HepG2 (cell line): ENCODE results near the gene ZNF780B. TPM values are rescaled to one million over a fixed set of nuclear protein-coding genes. Genes with fewer than 3 reads are reported as not detected.

ENCODE experiments used
- ATAC-seq: fragments of 200-7000 bp; cut with Tn5 transposase; 3 replicates; pipeline ENCODE4 v1.9.1; 2020; ENCODE audit warnings: mild to moderate bottlenecking, moderate library complexity
- BruUV-seq: library from RNA; stranded (reverse); fragments of 400-500 nt; replicated peaks from 2 replicates; lab custom pipeline; 2021; lab: Mats Ljungman, UMichigan
- CTCF ChIA-PET: fragments of 300-600 bp; formaldehyde crosslinking; extraction: SDS; loops from one replicate; lab custom pipeline; 2021; ENCODE audit warnings: low total read pairs, inconsistent platforms, low intra/inter-chr PET ratio; lab: Yijun Ruan, JAX
- POLR2A ChIA-PET: fragments of 350-600 bp; sonication (Branson Sonifier 250); formaldehyde crosslinking; loops from one replicate; lab custom pipeline; 2020; ENCODE audit warnings: antibody characterized with exemption, inconsistent platforms; lab: Yijun Ruan, JAX
- DNase-seq: peaks from one replicate; pipeline ENCODE4 v3.0.0-alpha.2; 2015; ENCODE audit warnings: low spot score
- FAIRE-seq: peaks from 3 replicates; lab custom pipeline; 2011; peaks lifted over from hg19 to GRCh38; lab: Jason Lieb, UNC
- H2AFZ ChIP-seq: one replicate; pipeline ENCODE4 v1.6.1; 2011; ENCODE audit warnings: low read length, inconsistent platforms
- H3K27ac ChIP-seq: fragments of 300-600 bp; 3 replicates; pipeline ENCODE4 v1.8.0; 2011; ENCODE audit warnings: mixed run types, mild to moderate bottlenecking, mixed read lengths, low read length, inconsistent platforms; ENCODE audit not compliant: insufficient read depth; ENCODE audit errors: extremely low read length
- H3K27me3 ChIP-seq, 2 experiments: fragments of 200-600 bp in 1 of 2; 2 replicates in 1 of 2; 3 replicates in 1 of 2; pipeline versions ENCODE4 v1.6.0 to v1.8.0; 2011; ENCODE audit warnings: low read length in 2 of 2, mild to moderate bottlenecking in 2 of 2, moderate library complexity in 2 of 2, inconsistent platforms in 1 of 2; ENCODE audit not compliant: insufficient read depth in 2 of 2, control insufficient read depth in 1 of 2
- H3K36me3 ChIP-seq, 2 experiments: fragments of 200-600 bp in 1 of 2; replicated peaks in 1 of 2; 2 replicates in 1 of 2; 3 replicates in 1 of 2; pipeline versions ENCODE4 v1.5.1 to v1.8.0; 2011; ENCODE audit warnings: low read length in 2 of 2, inconsistent platforms in 1 of 2; ENCODE audit not compliant: insufficient read depth in 2 of 2, control insufficient read depth in 1 of 2
- H3K4me1 ChIP-seq: 2 replicates; pipeline ENCODE4 v1.5.1; 2012; ENCODE audit warnings: low read length, inconsistent platforms; ENCODE audit not compliant: insufficient read depth
- H3K4me2 ChIP-seq: 2 replicates; pipeline ENCODE4 v1.6.0; 2011; ENCODE audit warnings: low read depth, low read length, inconsistent platforms
- H3K4me3 ChIP-seq, 3 experiments: fragments of 200-600 bp in 1 of 3; sonication (generic), shearing (Covaris generic) in 1 of 3; replicated peaks in 1 of 3; 2 replicates each; pipeline ENCODE4 v1.5.1; 2011 to 2016; ENCODE audit warnings: low read length in 3 of 3, inconsistent platforms in 2 of 3, low read depth in 2 of 3, mild to moderate bottlenecking in 2 of 3, control low read depth in 1 of 3, mixed read lengths in 1 of 3; ENCODE audit not compliant: insufficient read depth in 1 of 3
- H3K79me2 ChIP-seq: one replicate; pipeline ENCODE4 v1.6.1; 2011; ENCODE audit warnings: low read length, inconsistent platforms; ENCODE audit not compliant: insufficient read depth
- H3K9ac ChIP-seq: 2 replicates; pipeline ENCODE4 v1.6.0; 2011; ENCODE audit warnings: mild to moderate bottlenecking, low read depth, low read length, inconsistent platforms; ENCODE audit not compliant: insufficient read depth
- H3K9me3 ChIP-seq: 2 replicates; pipeline ENCODE4 v1.5.1; 2012; ENCODE audit warnings: mild to moderate bottlenecking, low read length
- H4K20me1 ChIP-seq: 2 replicates; pipeline ENCODE4 v1.6.0; 2011; ENCODE audit warnings: inconsistent platforms, mild to moderate bottlenecking, low read length, moderate library complexity; ENCODE audit not compliant: insufficient read depth
- ATF5 ChIP-seq: sonication (generic); formaldehyde crosslinking; IDR thresholded peaks from 2 replicates; pipeline ENCODE4 v1.4.0; 2020; ENCODE audit warnings: mild to moderate bottlenecking, low read depth, missing genetic modification reagents
- HIC2 ChIP-seq: sonication (generic); formaldehyde crosslinking; IDR thresholded peaks from 2 replicates; pipeline ENCODE4 v1.9.0; 2022; ENCODE audit warnings: low read depth, missing genetic modification reagents
- MLXIP ChIP-seq: sonication (generic); formaldehyde crosslinking; IDR thresholded peaks from 2 replicates; pipeline ENCODE4 v1.9.0; 2021; ENCODE audit warnings: missing genetic modification reagents, borderline replicate concordance
- NFE2 ChIP-seq: sonication (generic); formaldehyde crosslinking; IDR thresholded peaks from 2 replicates; pipeline ENCODE4 v1.4.0; 2020; ENCODE audit warnings: missing genetic modification reagents
- SRSF9 ChIP-seq: fragments of 200-400 bp; formaldehyde crosslinking; IDR thresholded peaks from 2 replicates; pipeline ENCODE4 v1.6.1; 2018; ENCODE audit warnings: borderline replicate concordance, mild to moderate bottlenecking, low read depth, low read length; ENCODE audit not compliant: insufficient read depth, poor library complexity, severe bottlenecking
- SYNCRIP ChIP-seq: fragments of 200-400 bp; formaldehyde crosslinking; IDR thresholded peaks from 2 replicates; pipeline ENCODE4 v1.6.1; 2018; ENCODE audit warnings: mild to moderate bottlenecking, low read depth, low read length; ENCODE audit not compliant: insufficient read depth
- USF2 ChIP-seq, 2 experiments: sonication (generic) in 1 of 2; formaldehyde crosslinking in 1 of 2; IDR thresholded peaks; 2 replicates each; pipeline versions ENCODE4 v1.5.1 to v1.6.1; 2011 to 2020; ENCODE audit warnings: borderline replicate concordance in 1 of 2, low read depth in 1 of 2, low read length in 1 of 2, mild to moderate bottlenecking in 1 of 2, missing genetic modification reagents in 1 of 2, moderate library complexity in 1 of 2
- YY1 ChIP-seq: IDR thresholded peaks from 2 replicates; pipeline ENCODE4 v1.6.1; 2011; ENCODE audit warnings: low read length, low read depth, moderate library complexity, mild to moderate bottlenecking; ENCODE audit not compliant: insufficient read depth, insufficient replicate concordance
- ZFP90 ChIP-seq: sonication (generic); formaldehyde crosslinking; IDR thresholded peaks from 2 replicates; pipeline ENCODE4 v1.8.0; 2022; ENCODE audit warnings: missing genetic modification reagents, mild to moderate bottlenecking, inconsistent platforms, borderline replicate concordance
- ZNF441 ChIP-seq: sonication (generic); formaldehyde crosslinking; IDR thresholded peaks from 2 replicates; pipeline ENCODE4 v1.7.0; 2021; ENCODE audit warnings: missing genetic modification reagents, borderline replicate concordance
- ZNF543 ChIP-seq: sonication (generic); formaldehyde crosslinking; IDR thresholded peaks from 2 replicates; pipeline ENCODE4 v1.4.0; 2020; ENCODE audit warnings: mild to moderate bottlenecking, missing genetic modification reagents
- ZNF605 ChIP-seq: sonication (generic); formaldehyde crosslinking; IDR thresholded peaks from 2 replicates; pipeline ENCODE4 v1.8.0; 2022; ENCODE audit warnings: mild to moderate bottlenecking, missing genetic modification reagents
- ZNF607 ChIP-seq: sonication (generic); formaldehyde crosslinking; IDR thresholded peaks from 2 replicates; pipeline ENCODE4 v1.5.1; 2020; ENCODE audit warnings: missing genetic modification reagents, mild to moderate bottlenecking, borderline replicate concordance
- WGBS: methylation state at CpG from one replicate; pipeline ENCODE4 v1.1.6; 2017; ENCODE audit warnings: low lambda C conversion rate; 5-methylcytosine and 5-hydroxymethylcytosine counted together
- in situ Hi-C: cut with HindIII; loops from 2 replicates; pipeline ENCODE4 v1.10.0; 2017; ENCODE audit warnings: low pct_unique_long_range_greater_than_20kb; ENCODE audit not compliant: extremely low pct_ligation_motif_present
- intact Hi-C: fragments of 100-400 bp; cut with micrococcal nuclease; formaldehyde crosslinking; loops from one replicate; pipeline ENCODE4 v1.10.0; 2022; ENCODE audit not compliant: unreplicated experiment
- polyA plus RNA-seq, 8 experiments: library from polyadenylated mRNA; depleted of rRNA in 3 of 8; stranded (reverse) in 7 of 8; unstranded in 1 of 8; fragments of >200 nt; fragmentation: Illumina TruSeq in 4 of 8; extraction: Trizol in 4 of 8; gene quantifications; 2 replicates each; pipeline versions ENCODE4 v1.2.1 to v1.2.3, GENCODE V29; 2011 to 2016; ENCODE audit warnings: low read depth in 4 of 8, missing spikeins in 1 of 8, mixed read lengths in 1 of 8; ENCODE audit not compliant: insufficient read depth in 1 of 8
- total RNA-seq, 5 experiments: library from RNA; depleted of rRNA; stranded (reverse); fragments of >200 nt; fragmentation: Illumina TruSeq; extraction: Trizol; gene quantifications; 2 replicates each; pipeline ENCODE4 v1.2.3, GENCODE V29; 2016; ENCODE audit warnings: low read depth in 1 of 5

Gene ZNF780B
- total and polyA plus RNA-seq, 2 of the 13 experiments (the other 11 are each of a cell fraction or from before 2014, with no cell fraction given), result 6.6 to 21.9 TPM

- TF ChIP-seq MLXIP (CRISPR knock-in tag), result no peak
- no peak for TF ChIP-seq ZNF543
- no peak for TF ChIP-seq SYNCRIP
- TF ChIP-seq, all 625 proteins: peak for 0
Observed at GRCh38 chr19:40023969-40024368, 32.1 kb downstream of the ZNF780B start (continued).

GRCh38 chr19:40013991-40014390, 42.0 kb downstream of the ZNF780B start:
- in situ Hi-C loops, result no loop called here
- Histone ChIP-seq H2AFZ (no peak overlapping the region), H3K4me1 (no peaks in the 10 kb centered on the region), H3K9ac (no peak overlapping the region), H3K36me3 (peaks cover 3 to 10% of the 10 kb centered on the region in 2 experiments; a peak in 3 of 5 replicates), H3K27me3 (no peaks in the 10 kb centered on the region), H3K4me2 (no peak overlapping the region), H3K4me3 (no peak overlapping the region), H3K27ac (no peak overlapping the region), H3K9me3 (peaks cover 57% of the 10 kb centered on the region), H3K79me2 (no peaks in the 10 kb centered on the region)
- POLR2A ChIA-PET, result no interaction called here
- BruUV-seq, result no TSS peak
- CTCF ChIA-PET, result no interaction called here
- intact Hi-C loops, result no loop called here
- ATAC-seq, result no peak
- WGBS, result 97% methylated on average over 4 of the region's 4 CpGs
- FAIRE-seq, result no peak
- TF ChIP-seq ZNF605 (no peak), NFE2 (no peak), YY1 (no peak), SYNCRIP (no peak), USF2 (IDR thresholded peaks at IDR 0.05; ENCODE audit: low read depth, low read length) (no peak), USF2 (CRISPR knock-in tag; IDR thresholded peaks at IDR 0.05; ENCODE audit: borderline replicate concordance) (no peak), SRSF9 (no peak), ZNF441 (CRISPR knock-in tag) (no peak), ZFP90 (CRISPR knock-in tag) (no peak), ZNF607 (CRISPR knock-in tag) (no peak), HIC2 (CRISPR knock-in tag) (no peak), ATF5 (no peak)
- TF ChIP-seq, all 625 proteins: peak for 0
- no peaks in the 10 kb centered on the region for H4K20me1 ChIP-seq
- no peak for DNase-seq
